22Rv1 (cell line): Measurements from ENCODE around the gene ZMAT1.

Experiments
- H3K27ac ChIP-seq: fragments of 450-650 bp; 2 replicates; pipeline ENCODE4 v1.5.1; 2017
- CTCF ChIP-seq: fragments of 450-650 bp; IDR thresholded peaks from 2 replicates; pipeline ENCODE4 v1.5.1; 2017; ENCODE audit warnings: mild to moderate bottlenecking
- ZFX ChIP-seq: fragments of 450-650 bp; IDR thresholded peaks from 2 replicates; pipeline ENCODE4 v1.6.1; 2017; ENCODE audit warnings: antibody characterized with exemption, borderline replicate concordance

Gene ZMAT1

GRCh38 chrX:101932249-101932570 is 383 bp upstream of the ZMAT1 start:
- peak overlapping the region; percentile 74 for H3K27ac ChIP-seq
- TF ChIP-seq CTCF (no peak), ZFX (no peak)

- TF ChIP-seq CTCF (no peak), ZFX (no peak)
- H3K27ac ChIP-seq: peak overlapping the region; percentile 74
These were observed 715 bp downstream of the ZMAT1 start for GRCh38 chrX:101931136-101931487.

GRCh38 chrX:101925733-101926132 is 6.1 kb downstream of the ZMAT1 start:
- H3K27ac ChIP-seq: no peak overlapping the region
- TF ChIP-seq CTCF (no peak), ZFX (no peak)

- no peak overlapping the region for H3K27ac ChIP-seq
- TF ChIP-seq ZFX (no peak), CTCF (no peak)
These were observed 13.1 kb downstream of the ZMAT1 start for GRCh38 chrX:101918751-101919150.

GRCh38 chrX:101906136-101906796 is 25.6 kb downstream of the ZMAT1 start:
- no peak for TF ChIP-seq CTCF
- no peak for TF ChIP-seq ZFX
- no peak overlapping the region for H3K27ac ChIP-seq

- no peak overlapping the region; the same call in 1 of the 2 replicates for H3K27ac ChIP-seq
These were observed 26.8 kb downstream of the ZMAT1 start for GRCh38 chrX:101904996-101905395.

More at GRCh38 chrX:101904996-101905395, 26.8 kb downstream of the ZMAT1 start:
- TF ChIP-seq ZFX (no peak), CTCF (no peak)
